ENCODE results near the gene OR6K3. TPM values are rescaled to one million over a fixed set of nuclear protein-coding genes. Genes with fewer than 3 reads are reported as not detected.

OR6K3 gene
- total RNA-seq, 2 experiments from 2014 or later, result not detected

GRCh38 chr1:158681606-158682005, 38.9 kb downstream of the OR6K3 start:
- H3K27ac Mint-ChIP-seq, result no peak overlapping the region
- intact Hi-C loops (cut with micrococcal nuclease), result no loop called here
- H3K9me3 Mint-ChIP-seq, result no peaks in the 10 kb centered on the region
- CTCF ChIA-PET, result no interaction called here
- H3K4me3 Mint-ChIP-seq, result no peak overlapping the region
- no peak for DNase-seq
- POLR2A ChIA-PET, result no interaction called here
- peaks cover 10% of the 10 kb centered on the region for H3K27me3 Mint-ChIP-seq
- no peaks in the 10 kb centered on the region for H3K36me3 Mint-ChIP-seq (ENCODE audit: low read depth)
- TF ChIP-seq CTCF (IDR thresholded peaks at IDR 0.05), result no peak
- no peak for ATAC-seq
- no peaks in the 10 kb centered on the region for H3K4me1 Mint-ChIP-seq (ENCODE audit: low read depth)

GRCh38 chr1:158679289-158679688, 41.2 kb downstream of the OR6K3 start:
- H3K36me3 Mint-ChIP-seq (ENCODE audit: low read depth), result no peaks in the 10 kb centered on the region
- no peak for DNase-seq
- TF ChIP-seq CTCF (IDR thresholded peaks at IDR 0.05), result no peak
- peaks cover 2% of the 10 kb centered on the region for H3K27me3 Mint-ChIP-seq
- no peak overlapping the region for H3K4me3 Mint-ChIP-seq
- ATAC-seq, result no peak
- ChIA-PET CTCF (no interaction called here), POLR2A (no interaction called here)
- H3K27ac Mint-ChIP-seq, result no peak overlapping the region
- no peaks in the 10 kb centered on the region for H3K4me1 Mint-ChIP-seq (ENCODE audit: low read depth)
- H3K9me3 Mint-ChIP-seq, result no peaks in the 10 kb centered on the region
- intact Hi-C loops (cut with micrococcal nuclease), result no loop called here

- H3K9me3 Mint-ChIP-seq, result no peaks in the 10 kb centered on the region
- no peak overlapping the region for H3K4me3 Mint-ChIP-seq
- no peak for ATAC-seq
- H3K27ac Mint-ChIP-seq, result no peak overlapping the region
- POLR2A ChIA-PET, result no interaction called here
- DNase-seq, result no peak
- intact Hi-C loops (cut with micrococcal nuclease), result no loop called here
- TF ChIP-seq CTCF (IDR thresholded peaks at IDR 0.05), result no peak
- H3K4me1 Mint-ChIP-seq (ENCODE audit: low read depth), result no peaks in the 10 kb centered on the region
- no peaks in the 10 kb centered on the region for H3K36me3 Mint-ChIP-seq (ENCODE audit: low read depth)
- CTCF ChIA-PET, result no interaction called here
- H3K27me3 Mint-ChIP-seq, result peaks cover 4% of the 10 kb centered on the region
These were observed 44.8 kb downstream of the OR6K3 start for GRCh38 chr1:158675563-158676323.

- Mint-ChIP-seq H3K36me3 (ENCODE audit: low read depth) (no peaks in the 10 kb centered on the region), H3K27ac (no peak overlapping the region)
These were observed 46.2 kb downstream of the OR6K3 start for GRCh38 chr1:158674302-158674701.

More at GRCh38 chr1:158674302-158674701, 46.2 kb downstream of the OR6K3 start:
- ATAC-seq (no peak), DNase-seq (no peak)
- Mint-ChIP-seq H3K27me3 (peaks cover 4% of the 10 kb centered on the region), H3K9me3 (no peaks in the 10 kb centered on the region), H3K4me1 (ENCODE audit: low read depth) (no peaks in the 10 kb centered on the region), H3K4me3 (no peak overlapping the region)
- no peak for TF ChIP-seq CTCF (IDR thresholded peaks at IDR 0.05)
- POLR2A ChIA-PET, result no interaction called here
- intact Hi-C loops (cut with micrococcal nuclease), result no loop called here
- CTCF ChIA-PET, result no interaction called here

Other genes starting within 250 kb of the OR6K3 start
- gene OR10R2, start 248.5 kb downstream of the OR6K3 start, total RNA-seq, result not detected
- not detected for gene OR6Y1, start 166.3 kb downstream of the OR6K3 start, total RNA-seq
- gene OR6P1, start 150.1 kb downstream of the OR6K3 start, total RNA-seq, result not detected
- gene OR10X1, start 140.8 kb downstream of the OR6K3 start, total RNA-seq, result not detected
- gene OR10Z1, start 115.5 kb downstream of the OR6K3 start, total RNA-seq, result not detected
- under 1 TPM in 1 of 2 experiments, not detected in 1; 0.31 TPM for gene SPTA1, start 34.0 kb downstream of the OR6K3 start, total RNA-seq
- not detected for gene OR6K2, start 20.1 kb downstream of the OR6K3 start, total RNA-seq
- not detected for gene OR6K6, start 34.0 kb upstream of the OR6K3 start, total RNA-seq
- not detected for gene OR6N1, start 51.5 kb upstream of the OR6K3 start, total RNA-seq
- not detected for gene OR6N2, start 60.5 kb upstream of the OR6K3 start, total RNA-seq
- gene MNDA, start 110.6 kb upstream of the OR6K3 start, total RNA-seq, result not detected
- 1 to 10 TPM; 7.0 to 8.5 TPM for gene PYHIN1, start 210.8 kb upstream of the OR6K3 start, total RNA-seq